CD4-positive, alpha-beta T cell treated with Interferon alpha-2 for 1 hour (primary cell): ENCODE measurements around the gene COL4A2.

Source experiments
- DNase-seq, 2 donors: peaks; one replicate each; pipeline ENCODE4 v3.0.0-alpha.2; 2020 to 2022

Gene COL4A2

GRCh38 chr13:110291286-110291685, 15.8 kb upstream of the COL4A2 start:
- DNase-seq = no peak

DNA sequence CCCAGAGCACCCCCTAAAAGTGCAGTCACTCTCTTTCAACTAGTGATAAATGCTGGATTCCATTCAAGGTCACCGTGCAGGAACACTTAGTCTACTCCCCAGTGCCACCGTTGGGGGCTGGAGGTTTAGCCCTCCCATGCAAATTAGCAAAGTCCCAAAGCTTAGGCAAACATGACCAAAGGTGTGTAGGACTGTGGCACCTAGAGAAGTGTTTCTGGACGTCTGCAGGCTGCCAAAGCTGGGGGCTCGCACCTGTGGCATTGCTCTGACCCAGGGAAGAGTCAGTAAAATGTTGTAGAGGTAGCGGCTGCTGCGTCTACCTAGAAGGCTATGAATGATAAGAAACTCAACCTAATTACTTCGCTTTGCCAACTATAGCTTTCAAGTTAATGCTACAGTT, 14.0 kb upstream of the COL4A2 start:
- DNase-seq = no peak

DNA sequence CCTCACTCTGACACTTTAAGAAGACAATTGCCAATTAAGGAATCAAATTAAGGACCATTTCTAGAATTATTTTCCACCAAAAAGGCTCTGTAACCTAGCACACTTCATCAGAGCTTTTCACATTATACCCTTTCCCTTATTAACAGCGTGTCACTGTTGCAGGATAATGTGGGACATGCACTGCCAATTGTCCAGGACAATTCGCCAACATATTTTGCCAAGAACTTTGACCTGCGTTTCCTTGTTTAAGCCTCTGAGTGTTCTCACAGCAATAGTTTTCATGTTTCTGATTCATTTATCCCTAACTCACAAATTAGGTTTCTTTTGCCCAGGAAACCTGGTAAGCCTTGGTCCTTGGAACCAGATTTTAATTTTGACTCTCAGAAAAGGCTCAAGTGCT, 13.4 kb upstream of the COL4A2 start:
- no peak for DNase-seq

- DNase-seq = no peak
Measured at GRCh38 chr13:110294146-110294545, 12.9 kb upstream of the COL4A2 start.

DNA sequence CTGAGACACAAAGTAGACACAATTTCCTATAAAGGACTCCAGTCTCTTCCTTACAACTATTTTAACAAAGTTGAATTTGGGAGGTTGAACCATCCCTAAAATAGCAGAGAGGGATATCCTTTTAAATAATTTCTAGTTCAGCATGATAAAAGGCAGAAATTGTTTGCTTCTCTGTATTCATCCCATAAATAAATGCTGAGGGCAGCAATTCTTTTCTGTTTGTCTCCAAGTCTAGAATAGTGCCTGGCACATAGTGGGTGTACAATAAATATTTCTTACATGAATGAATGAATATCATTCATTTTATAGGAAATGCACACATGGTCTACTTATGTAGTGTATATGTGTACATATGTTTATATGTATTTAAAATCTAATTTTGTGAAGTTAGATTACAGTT, 12.5 kb upstream of the COL4A2 start:
- DNase-seq = no peak

DNA sequence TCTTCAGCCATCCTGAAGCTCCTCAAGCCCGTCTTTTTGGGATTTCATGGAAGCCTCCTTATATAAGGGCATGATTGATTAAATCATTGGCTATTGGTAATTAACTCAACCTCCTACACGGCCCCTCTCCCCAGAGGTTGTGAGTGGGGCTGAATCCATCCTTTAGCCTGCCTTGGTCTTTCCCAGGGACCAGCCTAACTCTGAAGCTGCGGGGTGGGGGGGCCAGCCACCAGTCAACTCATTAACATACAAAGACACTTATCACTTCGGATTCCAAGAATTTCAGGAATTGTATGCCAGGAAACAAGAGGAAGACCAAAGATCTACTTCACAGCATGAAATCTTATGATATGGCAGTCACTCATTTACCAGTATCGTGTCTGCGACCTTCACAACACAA, 10.1 kb upstream of the COL4A2 start:
- no peak for DNase-seq

DNA sequence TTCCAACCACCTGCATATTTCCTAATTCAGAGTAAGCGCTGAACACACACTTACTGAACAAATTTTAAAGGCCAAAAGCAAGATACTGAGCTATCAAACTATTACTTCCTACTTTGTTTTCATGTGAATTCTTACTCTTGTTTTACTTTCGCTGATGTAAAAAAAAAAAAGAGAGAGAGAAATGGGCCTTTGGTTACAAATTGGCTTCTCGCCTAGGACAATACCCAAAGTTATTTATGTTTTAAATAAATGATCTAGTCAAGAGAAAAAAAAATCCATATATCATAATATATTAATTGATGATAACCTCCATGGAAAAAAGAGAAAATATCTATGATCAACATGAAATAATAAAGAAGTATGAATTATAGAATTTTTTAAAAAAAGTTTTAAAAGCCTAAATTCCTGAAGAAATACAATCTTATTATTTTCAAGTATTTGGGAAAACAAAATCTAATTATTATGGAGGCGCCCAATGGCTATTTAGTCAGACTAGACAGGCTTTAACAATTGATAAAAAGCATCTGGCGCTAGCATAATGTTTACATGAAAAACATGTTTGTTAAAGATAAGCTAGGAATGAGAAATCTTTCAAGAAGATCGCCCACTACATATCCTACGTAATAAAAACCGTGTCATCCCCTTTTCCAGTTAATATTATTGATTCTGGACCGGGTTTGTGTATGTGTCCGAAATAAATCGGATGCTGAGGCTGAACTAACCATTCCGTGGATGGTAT, 9.1 kb upstream of the COL4A2 start:
- no peak for DNase-seq

- DNase-seq = no peak
Measured at GRCh38 chr13:110298505-110299282, 8.4 kb upstream of the COL4A2 start.

- no peak for DNase-seq
Measured at GRCh38 chr13:110299283-110299840, 7.7 kb upstream of the COL4A2 start.

DNA sequence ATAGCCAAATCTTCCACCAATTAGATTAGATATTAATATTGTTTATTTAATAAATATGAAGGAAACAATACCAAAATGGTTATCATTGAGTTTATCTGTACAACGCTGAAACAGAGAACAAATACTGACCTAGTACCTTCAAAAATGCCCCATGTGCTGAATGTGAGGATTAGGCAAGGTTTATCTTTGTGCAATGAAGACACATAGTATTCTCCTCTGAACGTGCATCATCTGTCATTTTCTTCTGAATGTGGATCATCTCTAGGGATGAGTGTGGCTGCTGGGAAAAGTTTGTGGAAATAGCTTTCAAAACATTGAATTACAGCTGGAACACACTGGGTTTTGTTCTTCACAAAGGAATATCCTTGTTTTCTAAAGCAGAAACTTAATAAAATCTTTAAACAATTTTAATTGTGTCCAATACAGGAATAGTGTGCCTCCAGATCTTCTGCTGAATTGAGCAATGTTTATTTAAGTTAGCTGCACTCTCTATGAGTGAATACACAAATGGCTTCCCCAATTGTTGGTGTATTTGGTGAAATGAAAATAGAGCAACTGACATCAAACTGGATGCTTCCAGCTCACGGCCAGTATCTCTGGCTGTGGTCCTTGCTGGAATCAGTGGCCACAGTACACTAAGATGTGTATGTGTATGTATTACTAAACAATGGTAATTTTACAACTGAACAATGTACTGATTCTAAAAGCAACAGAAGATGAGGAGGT, 6.8 kb upstream of the COL4A2 start:
- DNase-seq = no peak

- DNase-seq = no peak
Measured at GRCh38 chr13:110301083-110301482, 6.0 kb upstream of the COL4A2 start.

GRCh38 chr13:110301606-110302553, 5.2 kb upstream of the COL4A2 start:
- no peak for DNase-seq

- DNase-seq = no peak
Measured at GRCh38 chr13:110302997-110303396, 4.1 kb upstream of the COL4A2 start.

GRCh38 chr13:110303644-110304043, 3.4 kb upstream of the COL4A2 start:
- no peak for DNase-seq

- no peak for DNase-seq
Measured at GRCh38 chr13:110304256-110304655, 2.8 kb upstream of the COL4A2 start.

DNA sequence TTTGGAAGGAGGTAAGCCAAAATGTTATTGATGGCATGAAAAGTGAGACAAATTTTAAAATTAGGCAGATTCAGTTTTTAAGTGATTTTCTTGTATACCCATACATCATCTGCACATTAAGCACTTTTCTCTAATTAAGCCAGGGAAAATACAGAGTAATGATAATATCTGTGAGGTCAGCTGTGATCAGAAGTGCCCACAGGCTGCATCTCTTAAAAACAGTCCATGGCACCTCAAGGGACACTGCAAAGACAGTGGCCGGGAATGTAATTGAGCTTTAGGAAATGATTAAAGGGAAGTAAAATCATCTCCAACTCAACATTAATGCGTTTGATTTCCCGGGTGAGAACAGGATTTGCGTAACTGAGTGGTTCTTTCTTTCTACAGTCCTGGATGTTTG, 2.1 kb upstream of the COL4A2 start:
- DNase-seq = no peak

DNA sequence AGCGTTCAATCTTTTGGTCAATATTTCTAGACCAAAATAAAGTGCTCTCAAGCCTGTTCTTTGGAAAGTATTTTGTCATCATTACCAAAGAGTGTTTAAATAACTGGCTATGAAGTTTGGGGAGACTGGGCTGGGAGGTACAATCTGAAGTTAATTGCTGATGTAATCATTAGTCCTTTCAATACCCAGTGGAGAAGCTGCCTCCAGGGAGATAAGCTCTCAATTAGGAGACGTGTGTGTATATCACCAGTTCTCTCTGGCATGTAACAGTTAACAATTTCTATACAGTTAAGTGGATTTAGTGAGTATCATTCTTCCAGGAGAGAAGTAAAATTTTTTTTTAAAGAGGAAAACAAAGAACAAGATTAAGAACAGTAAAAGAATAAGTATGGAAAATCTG, 1.5 kb upstream of the COL4A2 start:
- DNase-seq = no peak

DNA sequence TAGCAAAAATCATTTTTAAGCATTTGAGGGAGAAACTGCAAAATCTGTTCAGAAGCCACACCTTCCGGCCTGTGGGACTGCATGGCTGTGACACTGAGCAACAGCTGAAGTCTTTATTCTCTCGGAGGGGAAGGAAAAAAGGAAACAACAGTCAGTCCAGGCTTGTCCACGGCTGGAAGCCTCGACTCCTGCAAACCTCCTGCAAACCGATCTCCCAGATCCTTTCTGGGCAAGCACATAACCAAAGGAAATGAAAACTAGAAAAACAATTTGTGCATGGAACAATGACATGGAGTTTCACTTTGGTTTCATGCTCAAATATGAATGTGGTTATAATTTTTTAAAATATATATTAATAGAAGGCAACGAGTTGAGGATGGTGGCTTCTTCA, 1.1 kb upstream of the COL4A2 start:
- no peak for DNase-seq

DNA sequence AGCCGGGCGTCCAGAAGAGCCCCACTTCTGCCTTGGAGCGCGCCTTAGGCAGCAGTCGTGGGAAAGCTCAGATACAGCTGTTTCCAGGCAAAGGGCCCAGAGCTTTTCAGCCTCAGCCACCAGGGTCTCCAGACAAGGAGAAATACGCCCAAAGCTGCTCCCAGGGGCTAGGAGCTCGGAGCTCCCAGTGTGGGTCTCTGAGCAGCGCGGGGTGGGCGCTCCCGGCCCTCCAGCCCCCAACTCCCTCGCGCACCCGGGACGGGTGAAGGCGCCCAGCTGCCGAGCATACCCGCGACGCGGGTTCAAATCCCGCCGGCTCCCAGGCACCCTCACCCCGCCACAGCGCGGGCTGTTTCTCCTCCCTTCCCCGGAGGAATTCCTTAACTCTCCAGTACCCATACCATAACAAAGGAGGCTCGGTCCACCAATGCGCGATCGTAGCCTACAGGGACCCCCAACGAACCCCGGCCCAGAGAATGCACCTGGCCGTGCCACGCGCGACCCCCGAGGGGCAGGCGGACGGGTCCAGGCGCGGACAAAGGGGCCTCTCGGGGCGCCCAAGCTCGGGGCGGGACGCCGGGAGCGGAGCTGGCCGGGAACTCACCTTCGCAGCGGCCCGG, 634 bp upstream of the COL4A2 start:
- DNase-seq = no peak

- DNase-seq = no peak
Measured at GRCh38 chr13:110307767-110308655, 927 bp downstream of the COL4A2 start.
